ENCODE data around the gene SAC3D1.
"Not testable (repeated sequence)": the region's sequence is repeated elsewhere in the genome, so short reads cannot be mapped to it uniquely, and the experiment has no call there.

Gene SAC3D1

DNA sequence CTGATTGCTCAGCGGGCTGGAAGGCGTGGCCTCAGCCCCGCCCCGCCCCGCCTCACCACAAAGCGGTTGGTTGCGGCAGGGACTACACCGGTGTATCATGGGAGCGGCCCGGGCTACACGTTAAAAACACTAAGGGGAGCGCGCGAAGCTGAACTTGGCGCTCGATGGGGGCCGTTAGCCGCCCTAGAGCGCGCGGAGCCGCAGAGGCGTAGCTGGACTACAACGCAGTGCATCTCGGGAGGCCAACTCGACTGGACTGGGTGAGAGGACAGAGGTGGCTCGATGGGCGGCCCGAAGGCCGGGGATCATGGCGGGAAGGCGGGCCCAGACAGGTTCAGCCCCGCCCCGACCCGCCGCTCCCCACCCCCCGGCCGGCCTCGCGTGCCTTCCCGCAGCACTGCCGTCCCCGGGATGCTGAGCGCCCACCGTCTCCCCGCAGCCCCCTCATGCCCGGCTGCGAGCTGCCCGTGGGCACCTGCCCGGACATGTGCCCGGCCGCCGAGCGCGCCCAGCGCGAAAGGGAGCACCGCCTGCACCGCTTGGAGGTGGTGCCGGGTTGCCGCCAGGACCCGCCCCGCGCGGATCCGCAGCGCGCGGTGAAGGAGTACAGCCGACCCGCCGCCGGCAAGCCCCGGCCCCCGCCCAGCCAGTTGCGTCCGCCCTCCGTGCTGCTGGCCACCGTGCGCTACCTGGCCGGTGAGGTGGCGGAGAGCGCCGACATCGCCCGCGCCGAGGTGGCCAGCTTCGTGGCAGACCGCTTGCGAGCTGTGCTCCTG lies at the start of gene SAC3D1:
TSS of gene SAC3D1 (plus strand) at position 364 of the 776 bp plus-strand sequence. CDS start at position 447, 83 bp downstream.
- peak; percentile 89 for DNase-seq (ENCODE audit: low spot score)

DNA sequence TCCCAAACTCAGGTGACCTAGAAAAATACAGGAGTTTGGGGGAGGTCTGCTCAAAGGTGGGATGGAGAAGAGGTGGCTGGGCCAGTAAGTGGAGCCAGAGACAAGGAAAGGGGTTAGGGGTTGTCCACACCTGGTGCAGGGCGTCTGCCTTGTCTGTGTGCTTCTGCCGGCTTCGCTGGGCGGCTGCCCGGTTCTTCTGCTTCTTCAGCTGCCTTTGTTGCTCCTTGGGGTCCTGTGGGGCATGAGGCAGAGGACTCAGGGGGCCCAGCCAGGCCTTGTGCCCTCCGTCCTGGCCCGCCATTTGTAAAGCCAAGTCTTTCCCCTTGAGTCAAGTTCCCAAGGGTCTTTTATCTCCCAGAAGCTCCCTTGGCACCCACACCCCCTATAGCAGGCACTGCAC lies 46.7 kb upstream of the SAC3D1 start:
- DNase-seq (ENCODE audit: low spot score): no peak

DNA sequence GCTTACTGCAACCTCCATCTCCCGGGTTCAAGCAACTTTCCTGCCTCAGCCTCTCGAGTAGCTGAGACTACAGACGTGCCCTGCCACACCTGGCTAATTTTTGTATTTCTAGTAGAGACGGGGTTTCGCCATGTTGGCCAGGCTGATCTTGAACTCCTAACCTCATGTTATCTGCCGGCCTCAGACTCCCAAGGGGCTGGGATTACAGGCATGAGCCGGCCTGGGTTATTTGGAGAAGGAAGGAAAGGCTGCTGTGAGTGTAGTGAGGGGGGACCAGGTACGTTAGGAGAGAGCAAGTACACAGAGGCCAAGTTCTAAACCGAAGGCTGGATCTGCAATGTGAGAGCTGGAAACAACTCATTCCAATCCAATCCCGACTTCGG lies 44.7 kb upstream of the SAC3D1 start:
- no peak for DNase-seq (ENCODE audit: low spot score)

DNA sequence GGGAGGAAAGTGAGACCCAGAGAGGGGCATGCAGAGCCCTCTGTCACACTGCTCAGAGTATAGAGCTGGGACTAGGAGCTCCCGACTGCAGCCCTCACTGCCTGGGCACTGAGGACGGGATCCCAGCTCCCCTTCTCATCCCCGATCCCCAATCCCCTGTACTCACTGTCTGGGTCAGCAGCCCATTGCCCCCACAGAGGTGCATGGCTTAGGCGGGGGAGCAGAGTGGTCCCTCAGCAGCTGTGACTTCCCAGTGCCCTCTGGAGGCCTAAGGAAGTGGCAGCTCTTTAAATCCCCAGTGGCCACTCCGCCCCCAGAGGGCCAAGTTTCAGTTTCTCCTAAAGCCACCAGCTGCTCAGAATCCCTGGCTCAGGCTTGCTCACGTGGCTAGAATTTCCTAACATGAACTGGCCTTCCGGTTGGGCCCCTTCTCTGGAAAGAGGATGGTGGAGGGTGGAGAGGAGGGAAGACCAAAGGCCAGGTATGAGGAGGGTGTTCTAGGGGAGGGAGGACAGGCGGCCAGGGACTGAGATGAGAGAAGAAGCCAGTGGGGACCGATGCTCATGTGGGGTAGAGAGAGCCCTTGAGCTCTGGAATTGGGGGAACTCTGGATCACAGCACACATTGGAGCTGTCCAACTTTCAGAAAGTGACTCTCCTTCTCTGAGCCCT lies 44.2 kb upstream of the SAC3D1 start, which contains the start of gene BATF2:
TSS of gene BATF2 (minus strand) at position 262 of the 671 bp plus-strand sequence. CDS start at position 205, 57 bp downstream.
- no peak for DNase-seq (ENCODE audit: low spot score)

DNA sequence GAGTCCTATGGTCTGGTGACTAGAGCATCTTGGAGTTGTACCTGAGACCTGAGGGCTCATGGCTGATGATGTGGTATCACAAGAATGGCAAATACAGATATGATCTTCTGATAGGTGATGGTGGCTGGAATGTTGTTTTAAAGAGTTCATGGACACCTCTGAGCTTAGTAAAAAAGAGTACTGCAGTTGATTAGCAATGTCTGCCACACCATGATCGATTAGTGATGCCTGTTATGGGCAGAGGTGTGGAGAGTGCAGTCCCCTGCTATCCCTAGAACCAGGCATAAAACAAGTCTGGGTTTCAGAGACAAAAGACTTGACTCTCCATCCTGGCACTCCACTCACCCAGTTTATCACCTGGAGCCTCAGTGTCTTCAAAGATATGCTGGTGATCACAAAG lies 42.9 kb upstream of the SAC3D1 start:
- DNase-seq (ENCODE audit: low spot score): no peak

DNA sequence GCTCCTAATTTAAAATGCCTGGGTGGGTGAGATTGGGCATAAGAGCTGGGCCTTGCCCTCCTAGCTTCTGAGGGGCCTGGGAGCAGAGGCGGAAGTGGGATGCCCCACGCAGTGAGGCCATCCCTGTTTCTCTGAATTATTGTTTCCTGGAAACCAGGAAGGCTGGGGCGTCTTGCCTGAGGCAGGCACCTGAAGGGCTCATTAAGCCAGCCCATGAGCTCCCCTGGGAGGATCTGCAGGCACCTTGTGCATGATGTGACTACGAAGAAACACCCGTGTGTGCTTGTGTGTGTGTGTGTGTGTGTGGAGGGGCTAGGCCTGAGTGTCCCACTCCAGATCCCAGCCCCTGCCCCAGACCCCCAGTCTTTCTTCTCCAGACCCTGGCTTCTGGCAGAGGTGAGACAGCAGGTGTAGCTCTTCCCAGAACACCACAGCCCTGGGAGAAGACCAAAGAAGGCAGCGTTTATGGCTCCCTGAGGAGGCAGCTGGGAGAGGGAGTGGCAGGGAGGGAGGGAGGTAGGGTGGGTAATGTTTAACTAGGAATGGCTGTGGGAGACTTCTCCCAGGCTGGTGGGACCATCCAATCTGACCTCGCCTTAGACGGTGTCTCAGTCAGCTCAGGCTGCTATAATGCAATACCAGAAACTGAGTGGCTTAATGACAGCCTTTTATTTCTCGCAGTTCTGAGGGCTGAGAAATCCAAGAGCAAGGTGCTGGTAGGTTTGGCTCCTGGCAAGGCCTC lies 42.1 kb upstream of the SAC3D1 start:
- peak; percentile 10 for DNase-seq (ENCODE audit: low spot score)

DNA sequence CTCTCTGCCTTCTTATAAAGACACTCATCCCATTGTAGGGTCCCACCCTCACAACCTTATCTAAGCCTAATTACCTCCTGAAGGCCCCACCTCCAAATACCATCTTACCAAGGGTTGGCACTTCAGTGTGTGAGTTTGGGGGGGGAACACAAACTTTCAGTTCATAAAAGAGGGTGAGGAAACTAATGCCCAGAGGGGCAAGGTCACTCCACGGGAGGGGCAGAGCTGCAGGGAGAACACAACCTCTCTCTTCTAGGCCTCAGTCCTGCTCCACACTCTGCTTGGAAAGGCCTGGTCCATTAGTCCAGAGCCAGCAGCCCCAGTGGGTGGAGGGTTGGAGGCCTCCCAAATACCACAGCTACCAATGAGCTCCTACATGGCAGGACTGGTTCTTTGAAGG lies 41.5 kb upstream of the SAC3D1 start:
- no peak for DNase-seq (ENCODE audit: low spot score)

DNA sequence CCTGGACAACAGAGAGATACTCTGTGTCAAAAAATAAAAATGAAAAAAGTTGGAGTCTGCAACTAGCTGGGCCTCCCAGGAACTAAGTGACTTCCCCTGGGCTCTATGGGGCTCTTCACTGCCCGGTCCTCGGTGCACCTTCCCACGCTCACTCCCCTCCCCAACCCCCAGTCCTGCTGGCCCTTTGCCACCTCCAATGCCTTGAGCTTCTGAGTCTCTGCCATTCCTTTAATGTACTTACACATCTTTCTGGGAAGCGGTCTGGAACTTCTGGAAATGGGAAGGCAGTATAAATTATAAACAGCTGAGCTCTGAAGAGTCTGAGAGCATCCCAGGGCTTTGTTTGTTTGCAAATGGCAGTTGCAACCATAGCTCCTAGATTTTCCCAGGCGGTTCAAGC lies 38.3 kb upstream of the SAC3D1 start:
- DNase-seq (ENCODE audit: low spot score): no peak

DNA sequence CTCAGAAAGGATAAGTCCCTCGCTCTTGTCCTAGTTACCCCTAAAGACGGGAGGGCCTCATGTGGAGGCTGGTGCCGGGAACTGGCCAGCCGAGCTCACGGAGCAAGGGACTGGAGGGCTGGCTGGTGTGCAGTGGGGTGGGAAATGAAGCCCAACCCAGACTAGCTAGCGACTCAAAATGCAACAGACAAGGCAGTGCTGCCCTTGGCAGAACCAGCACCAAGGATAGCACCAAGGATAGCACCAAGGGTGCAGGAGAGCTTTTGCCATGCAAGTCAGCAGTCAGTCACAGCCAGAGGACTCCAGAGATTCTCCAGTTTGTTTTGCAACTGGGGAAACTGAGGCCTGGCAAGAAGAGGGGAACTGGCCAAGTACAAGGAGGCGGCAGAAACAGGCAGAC lies 37.7 kb upstream of the SAC3D1 start:
- no peak for DNase-seq (ENCODE audit: low spot score)

DNA sequence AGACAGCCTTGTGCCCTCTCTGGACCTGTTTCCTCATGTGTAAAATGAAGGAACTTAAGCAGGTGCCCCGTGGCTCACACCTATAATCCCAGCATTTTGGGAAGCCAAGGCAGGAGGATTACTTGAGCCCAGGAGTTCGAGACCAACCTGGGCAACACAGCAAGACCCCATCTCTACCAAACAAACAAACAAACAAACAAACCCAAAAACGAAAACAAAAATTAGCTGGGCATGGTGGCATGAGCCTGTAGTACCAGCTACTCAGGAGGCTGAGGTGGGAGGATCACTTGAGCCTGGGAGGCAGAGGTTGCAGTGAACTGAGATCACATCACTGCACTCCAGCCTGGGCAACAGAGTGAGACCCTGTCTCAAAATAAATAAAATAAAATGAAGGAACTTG lies 37.0 kb upstream of the SAC3D1 start:
- DNase-seq (ENCODE audit: low spot score): not testable (repeated sequence)

DNA sequence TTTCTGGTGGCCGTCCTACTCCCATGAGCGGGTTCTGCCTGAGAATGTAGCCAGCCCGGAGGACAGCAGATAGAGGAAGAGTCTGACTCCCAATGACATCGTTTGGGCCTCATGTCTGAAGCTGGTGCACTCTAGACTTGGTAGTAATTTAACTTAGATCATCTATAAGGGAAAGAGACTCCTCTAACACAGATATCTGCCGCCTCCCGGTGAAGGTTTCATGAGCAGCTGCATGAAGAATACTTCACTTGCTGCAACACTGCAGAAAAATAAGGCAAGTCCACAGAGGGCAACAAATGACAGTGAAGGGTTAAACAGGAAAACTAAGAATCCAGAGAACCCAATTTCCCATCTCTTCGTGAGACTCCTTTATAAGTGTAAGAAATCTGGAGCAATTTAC lies 33.0 kb upstream of the SAC3D1 start:
- no peak for DNase-seq (ENCODE audit: low spot score)

DNA sequence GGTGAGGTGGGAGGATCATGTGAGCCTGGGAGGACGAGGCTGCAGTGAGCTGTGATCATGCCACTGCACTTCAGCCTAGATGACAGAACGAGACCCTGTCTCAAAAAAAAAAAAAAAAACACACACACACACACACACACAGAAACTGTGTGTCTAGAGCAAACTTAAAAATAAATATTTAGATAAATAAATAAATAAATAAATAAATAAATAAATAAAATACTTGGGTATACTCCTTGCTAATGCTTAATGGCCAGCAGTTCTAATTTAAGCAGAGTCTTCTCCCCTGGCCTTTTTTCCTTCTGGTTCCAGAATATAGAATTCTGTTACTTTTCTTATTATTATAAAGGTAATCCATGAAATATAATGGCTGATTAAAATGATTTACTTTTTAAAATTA lies 32.1 kb upstream of the SAC3D1 start:
- DNase-seq (ENCODE audit: low spot score): no peak

DNA sequence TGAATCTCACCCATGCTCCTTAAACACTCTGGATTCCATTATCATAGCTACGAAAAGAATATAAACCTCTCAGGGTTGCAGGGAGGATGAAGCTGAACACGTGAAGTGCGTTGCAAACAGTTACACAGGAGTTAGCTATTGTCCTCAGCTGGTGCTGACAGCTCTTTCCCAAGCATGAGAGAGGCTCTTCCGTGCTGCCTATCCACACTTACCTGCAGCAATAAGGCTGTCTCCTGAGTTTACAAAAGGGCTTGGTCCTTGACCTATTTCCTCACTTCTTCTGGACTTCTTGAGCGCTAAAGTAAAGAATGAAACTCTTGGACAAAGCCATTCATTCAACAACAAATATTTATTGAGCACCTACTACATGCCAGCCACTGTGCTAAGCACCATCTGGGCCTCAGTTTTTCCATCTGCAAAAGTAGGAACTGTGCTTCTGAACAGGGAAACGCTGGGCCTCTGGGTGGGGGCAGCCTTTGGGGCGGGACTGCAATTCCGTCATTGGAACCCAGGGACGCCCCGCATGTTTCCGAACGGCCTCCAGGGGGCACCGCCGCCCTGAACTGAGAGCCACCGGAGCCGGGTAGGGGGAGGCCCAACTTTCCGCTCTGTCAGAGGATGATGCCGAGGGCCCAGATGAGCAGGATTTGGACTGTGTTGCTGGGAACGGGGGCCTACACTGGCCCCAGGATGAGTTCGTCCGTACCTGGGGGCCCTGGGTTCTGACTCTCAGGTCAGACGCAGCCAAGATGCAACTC lies 27.7 kb upstream of the SAC3D1 start:
- DNase-seq (ENCODE audit: low spot score): peak; percentile 91

DNA sequence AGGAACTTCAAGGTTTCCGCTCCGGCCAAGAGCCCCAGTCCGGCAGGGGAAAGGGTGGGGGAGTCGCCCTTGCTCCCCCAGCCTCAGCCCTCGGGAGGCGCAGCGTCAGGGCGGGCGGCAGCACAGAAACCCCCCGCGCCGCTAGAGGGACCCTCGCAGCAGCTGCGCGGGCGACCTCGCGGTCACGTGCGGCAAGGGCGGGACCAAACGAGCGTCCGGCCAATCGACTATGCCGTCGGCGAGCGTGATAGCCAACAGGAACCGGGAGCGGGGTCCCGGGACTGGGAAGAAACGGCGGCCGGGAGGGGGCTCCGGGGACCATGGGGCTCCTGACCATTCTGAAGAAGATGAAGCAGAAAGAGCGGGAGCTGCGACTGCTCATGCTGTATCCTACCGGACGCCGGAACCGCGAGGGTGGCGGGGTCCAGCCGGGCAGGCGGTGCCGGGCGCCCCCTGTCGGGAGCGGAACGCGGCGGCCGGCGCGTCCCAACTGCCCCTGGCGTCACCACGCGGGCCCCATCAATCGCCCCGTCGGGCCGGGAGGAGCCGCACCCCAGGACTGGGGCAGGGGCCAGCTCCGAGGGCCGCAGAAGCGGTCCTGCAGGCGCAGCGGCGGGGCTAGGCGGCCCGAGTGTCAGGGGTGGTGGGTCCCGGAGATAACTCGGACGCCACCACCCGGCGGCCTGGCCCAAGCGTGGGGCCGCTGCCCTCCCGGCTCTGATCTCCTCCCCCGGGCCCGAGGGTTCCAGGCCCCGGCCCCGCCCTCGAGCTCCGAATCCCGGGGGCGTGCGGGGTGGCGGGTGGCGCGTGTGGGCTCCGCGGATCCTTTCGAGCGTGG lies 26.9 kb upstream of the SAC3D1 start, which contains the start of gene ARL2:
TSS of gene ARL2 (plus strand) at position 273 of the 838 bp plus-strand sequence. CDS start at position 321, 48 bp downstream.
- DNase-seq (ENCODE audit: low spot score): peak; percentile 89

DNA sequence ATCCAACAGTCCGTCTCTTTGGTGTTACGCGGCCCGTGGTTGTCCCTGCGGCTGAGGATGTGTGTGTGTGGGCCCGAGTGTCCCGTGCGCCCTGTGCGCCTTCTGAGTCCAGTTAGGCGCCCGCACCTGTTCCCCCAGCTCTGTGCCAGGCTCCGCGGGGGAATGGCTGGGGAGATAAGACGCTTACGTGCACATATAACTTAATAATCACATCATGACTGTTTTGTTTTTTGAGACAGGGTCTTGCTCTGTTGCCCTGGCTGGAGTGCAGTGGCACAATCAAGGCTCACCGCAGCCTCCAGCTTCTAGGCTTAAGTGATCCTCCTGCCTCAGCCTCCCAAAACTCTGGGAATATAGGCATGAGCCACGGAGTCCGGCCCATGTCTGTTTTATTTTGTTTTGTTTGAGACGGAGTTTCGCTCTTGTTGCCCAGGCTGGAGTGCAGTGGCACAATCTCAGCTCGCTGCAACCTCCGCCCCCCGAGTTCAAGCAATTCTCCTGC lies 26.2 kb upstream of the SAC3D1 start:
- DNase-seq (ENCODE audit: low spot score): peak; percentile 15

DNA sequence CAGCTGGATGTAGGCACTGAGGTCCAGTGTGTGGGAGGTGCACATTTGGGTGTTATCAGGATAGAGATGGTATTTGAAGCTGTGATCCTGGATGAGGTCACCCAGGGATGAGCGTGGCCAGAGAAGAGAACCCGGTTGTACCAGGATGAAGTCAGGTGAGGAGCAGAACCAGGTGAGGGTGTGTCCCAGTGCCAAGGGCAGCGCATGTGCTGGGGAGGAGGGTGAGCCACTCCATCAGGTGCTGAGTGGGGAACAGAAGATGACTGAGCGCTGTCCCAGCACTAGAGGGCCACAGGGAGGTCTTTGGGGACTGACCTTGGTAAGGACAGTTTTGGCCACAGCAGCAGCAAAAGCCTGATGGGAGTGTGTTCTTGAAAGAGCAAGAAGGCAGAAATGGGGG lies 24.3 kb upstream of the SAC3D1 start:
- no peak for DNase-seq (ENCODE audit: low spot score)

DNA sequence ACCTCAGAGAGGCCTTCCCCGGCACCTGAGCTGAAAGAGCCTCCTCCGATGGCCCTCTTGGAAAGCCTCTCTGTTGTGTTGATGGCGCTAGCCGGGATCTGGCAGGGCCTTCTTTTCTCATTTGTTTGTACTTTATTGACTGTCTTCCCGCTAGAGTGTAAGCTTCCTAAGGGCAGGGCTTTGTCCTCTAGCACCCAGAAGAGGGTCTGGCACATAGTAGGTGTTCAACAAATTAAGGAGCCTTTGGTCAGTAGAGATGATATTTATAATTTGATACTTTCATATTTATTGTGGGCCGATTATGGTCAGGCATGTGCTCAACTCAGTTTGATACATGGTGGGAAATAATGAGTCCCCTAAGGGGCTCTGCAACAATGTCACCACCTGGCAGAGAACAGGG lies 23.1 kb upstream of the SAC3D1 start:
- no peak for DNase-seq (ENCODE audit: low spot score)

DNA sequence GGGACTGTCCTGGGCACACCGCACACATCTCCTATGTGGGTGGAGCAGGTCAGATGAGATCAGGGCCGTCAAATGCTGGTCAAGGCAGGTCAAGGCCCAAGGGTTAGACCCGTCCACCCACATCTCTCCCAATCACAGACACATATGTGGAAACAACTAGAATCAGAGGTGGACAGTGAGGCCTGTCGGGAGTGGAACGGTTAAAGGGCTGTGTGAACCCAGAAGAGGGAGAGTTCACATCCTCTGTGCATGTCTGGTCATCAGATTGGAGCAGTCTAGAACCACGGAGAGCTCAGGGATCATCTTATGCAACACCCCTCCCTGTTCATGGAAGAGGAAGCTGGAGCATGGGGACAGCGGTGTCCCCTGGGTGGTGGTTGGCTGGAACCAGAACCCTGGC lies 21.2 kb upstream of the SAC3D1 start:
- no peak for DNase-seq (ENCODE audit: low spot score)

DNA sequence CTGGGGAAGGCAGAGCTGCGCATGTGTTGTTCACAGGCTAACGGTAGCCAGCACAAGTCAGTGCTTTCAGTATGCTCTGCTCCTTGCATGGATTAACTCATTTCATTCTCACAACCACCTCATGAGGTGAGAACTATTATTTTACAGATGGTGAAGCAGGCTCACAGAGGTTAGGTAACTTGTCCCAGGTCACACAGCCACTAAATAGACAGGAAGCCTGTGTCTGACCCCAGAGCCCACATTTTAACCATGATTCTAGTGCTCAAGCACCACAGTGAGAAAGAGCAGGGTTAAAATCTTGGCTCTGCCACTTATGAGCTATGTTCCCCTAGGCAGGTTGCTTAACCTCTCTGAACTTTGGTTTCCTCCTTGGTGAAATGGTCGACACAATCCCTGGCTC lies 20.0 kb upstream of the SAC3D1 start:
- no peak for DNase-seq (ENCODE audit: low spot score)

DNA sequence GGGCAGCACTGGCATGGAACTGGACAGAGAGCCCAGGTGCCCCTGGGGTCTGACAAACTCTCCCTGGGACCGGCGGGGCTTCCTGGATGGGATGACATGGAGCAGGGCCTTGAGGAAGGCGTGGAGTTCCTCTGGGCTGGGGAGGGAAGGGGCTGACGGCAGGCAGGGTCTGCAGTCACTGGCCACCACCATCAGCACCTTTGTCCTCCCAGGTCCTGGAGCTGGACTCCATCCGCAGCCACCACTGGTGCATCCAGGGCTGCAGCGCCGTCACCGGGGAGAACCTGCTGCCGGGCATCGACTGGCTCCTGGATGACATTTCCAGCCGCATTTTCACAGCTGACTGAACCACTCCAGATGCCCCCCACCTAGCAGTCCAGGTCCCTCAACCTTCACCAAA lies 19.5 kb upstream of the SAC3D1 start:
- no peak for DNase-seq (ENCODE audit: low spot score)

DNA sequence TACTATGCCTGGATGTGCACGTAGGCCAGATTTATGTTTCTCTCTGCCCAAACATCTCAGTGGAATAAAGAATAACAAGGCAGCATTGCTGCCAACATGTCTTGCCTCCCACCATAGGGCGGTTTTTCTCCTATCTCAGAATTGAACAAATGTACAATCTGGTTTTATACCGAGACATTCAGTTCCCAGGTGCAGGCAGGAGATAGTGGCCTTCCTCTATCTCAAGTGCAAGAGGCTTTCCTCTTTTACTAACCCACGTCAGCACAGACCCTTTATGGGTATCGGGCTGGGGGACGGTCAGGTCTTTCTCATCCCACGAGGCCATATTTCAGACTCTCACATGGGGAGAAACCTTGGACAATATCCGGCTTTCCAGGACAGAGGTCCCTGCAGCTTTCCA lies 17.5 kb upstream of the SAC3D1 start:
- not testable (repeated sequence) for DNase-seq (ENCODE audit: low spot score)

Measured in CD4-positive, alpha-beta T cell treated with Interleukin-2 at 100 ng/mL for 4 hours (primary cell).